Measurements from ENCODE around the gene GCAT. TPM values are rescaled to one million over a fixed set of nuclear protein-coding genes. Genes with fewer than 3 reads are reported as not detected.

GCAT gene
- total and polyA plus RNA-seq, 2 of the 13 experiments (the other 11 are each of a cell fraction or from before 2014, with no cell fraction given): 28.0 to 50.3 TPM

DNA sequence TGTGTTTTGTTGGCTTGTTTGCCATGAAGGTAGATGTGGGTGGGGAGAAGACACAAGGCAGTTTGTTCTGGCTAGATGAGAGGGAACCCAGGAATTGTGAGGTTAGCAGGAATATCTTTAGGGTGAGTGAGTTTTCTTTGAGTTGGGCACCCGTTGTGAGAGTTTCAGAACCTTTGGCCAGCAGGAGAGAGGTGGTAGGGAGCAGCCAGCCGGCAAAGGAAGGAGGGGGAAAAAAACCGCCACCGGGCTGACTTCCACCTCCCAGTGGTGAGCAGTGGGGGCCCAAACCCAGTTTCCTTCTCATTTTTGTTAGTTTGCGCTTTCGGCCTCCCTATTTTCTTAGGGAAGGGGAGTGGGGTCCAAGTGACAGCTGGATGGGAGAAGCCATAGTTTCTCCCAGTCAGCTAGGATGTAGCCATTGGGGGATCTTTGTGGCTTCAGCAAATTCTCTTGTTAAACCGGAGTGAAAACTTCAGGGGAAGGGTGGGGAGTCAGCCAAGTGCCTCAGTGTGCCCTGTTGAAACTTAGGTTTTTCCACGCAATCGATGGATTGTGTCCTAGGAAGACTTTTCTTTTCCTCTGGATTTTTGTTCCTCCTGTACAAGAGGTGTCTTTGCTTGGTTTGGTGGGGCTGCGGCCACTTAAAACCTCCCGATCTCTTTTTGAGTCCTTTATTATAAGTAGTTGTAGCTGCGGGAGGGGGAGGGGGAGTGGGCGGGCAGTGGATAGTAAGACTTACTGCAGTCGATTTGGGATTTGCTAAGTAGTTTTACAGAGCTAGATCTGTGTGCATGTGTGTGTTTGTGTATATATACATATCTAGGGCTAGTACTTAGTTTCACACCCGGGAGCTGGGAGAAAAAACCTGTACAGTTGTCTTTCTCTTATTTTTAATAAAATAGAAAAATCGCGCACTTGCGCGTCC lies 1.1 kb upstream of the GCAT start:
- Histone ChIP-seq H3K79me2 (ENCODE audit: insufficient read depth, low read length) (peaks cover 25% of the 10 kb centered on the region), H3K4me3 (replicated peaks in 1 of 3; ENCODE audit: insufficient read depth in 1 of 3, low read depth in 2 of 3, low read length in 3 of 3) (peak overlapping the region; percentile 78 to 95 (median 93)), H3K9me3 (ENCODE audit: low read length) (no peaks in the 10 kb centered on the region), H3K27ac (ENCODE audit: extremely low read length, insufficient read depth, low read length) (peak overlapping the region; percentile 77), H4K20me1 (ENCODE audit: insufficient read depth, low read length) (peaks cover 42% of the 10 kb centered on the region; the same call in 1 of the 2 replicates), H2AFZ (ENCODE audit: low read length) (no peak overlapping the region), H3K4me1 (ENCODE audit: insufficient read depth, low read length) (peaks cover 33% of the 10 kb centered on the region), H3K27me3 (ENCODE audit: control insufficient read depth in 1 of 2, insufficient read depth in 2 of 2, low read length in 2 of 2) (no peaks in the 10 kb centered on the region; a peak in 1 of 5 replicates), H3K9ac (ENCODE audit: insufficient read depth, low read depth, low read length) (peak overlapping the region; percentile 88), H3K36me3 (replicated peaks in 1 of 2; ENCODE audit: control insufficient read depth in 1 of 2, insufficient read depth in 2 of 2, low read length in 2 of 2) (no peaks in the 10 kb centered on the region), H3K4me2 (ENCODE audit: low read depth, low read length) (peak overlapping the region; percentile 97)
- ChIA-PET POLR2A (interaction anchor here (0.7 to 8.6 kb wide), 23 partner anchors 11 to 941 kb away, joined by 3 to 127 read pairs (median 8); partner anchors contain the start of genes ANKRD54, BAIAP2L2, C22orf23 and GGA1), CTCF (ENCODE audit: low intra/inter-chr PET ratio, low total read pairs) (no interaction called here)
- in situ Hi-C loops (cut with HindIII; ENCODE audit: extremely low pct_ligation_motif_present, low pct_unique_long_range_greater_than_20kb): no loop called here
- no TSS peak for BruUV-seq (replicated peaks)
- intact Hi-C loops (cut with micrococcal nuclease; ENCODE audit: unreplicated experiment): loop anchor here (10.0 kb wide), 1 partner anchor 152 kb away; the partner anchor contains the start of gene PDXP
- WGBS (ENCODE audit: low lambda C conversion rate): under 1% methylated on average over 19 of the region's 19 CpGs
- FAIRE-seq (no peak), DNase-seq (ENCODE audit: low spot score) (peak; percentile 34), ATAC-seq (no peak)
- TF ChIP-seq, protein P1, sequence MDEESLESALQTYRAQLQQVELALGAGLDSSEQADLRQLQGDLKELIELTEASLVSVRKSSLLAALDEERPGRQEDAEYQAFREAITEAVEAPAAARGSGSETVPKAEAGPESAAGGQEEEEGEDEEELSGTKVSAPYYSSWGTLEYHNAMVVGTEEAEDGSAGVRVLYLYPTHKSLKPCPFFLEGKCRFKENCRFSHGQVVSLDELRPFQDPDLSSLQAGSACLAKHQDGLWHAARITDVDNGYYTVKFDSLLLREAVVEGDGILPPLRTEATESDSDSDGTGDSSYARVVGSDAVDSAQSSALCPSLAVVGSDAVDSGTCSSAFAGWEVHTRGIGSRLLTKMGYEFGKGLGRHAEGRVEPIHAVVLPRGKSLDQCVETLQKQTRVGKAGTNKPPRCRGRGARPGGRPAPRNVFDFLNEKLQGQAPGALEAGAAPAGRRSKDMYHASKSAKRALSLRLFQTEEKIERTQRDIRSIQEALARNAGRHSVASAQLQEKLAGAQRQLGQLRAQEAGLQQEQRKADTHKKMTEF (CRISPR knock-in tag; IDR thresholded peaks at IDR 0.05): no peak
- TF ChIP-seq POLR2G (IDR thresholded peaks at IDR 0.05; ENCODE audit: low read depth, low read length): 0 out of 2 replicates have a peak, but pooled peaks have one; percentile 19
- no peak for TF ChIP-seq ZNF44 (CRISPR knock-in tag; IDR thresholded peaks at IDR 0.05)
- peak; percentile 8 for TF ChIP-seq ZEB1 (IDR thresholded peaks at IDR 0.05; ENCODE audit: insufficient replicate concordance, low read depth)
- TF ChIP-seq MLLT10 (CRISPR knock-in tag; IDR thresholded peaks at IDR 0.05): 0 out of 2 replicates have a peak, but pooled peaks have one; percentile 36
- no peak for TF ChIP-seq ZIK1 (CRISPR knock-in tag; IDR thresholded peaks at IDR 0.05; ENCODE audit: borderline replicate concordance, low read depth)
- TF ChIP-seq ZNF878 (CRISPR knock-in tag; IDR thresholded peaks at IDR 0.05): 0 out of 2 replicates have a peak, but pooled peaks have one; percentile 27
- TF ChIP-seq POLR2A (IDR thresholded peaks at IDR 0.05; ENCODE audit: insufficient read depth in 1 of 2, low read depth in 2 of 2, low read length in 2 of 2): peak in 1 of 2 experiments; percentile 48; a peak in 1 of 4 replicates
- TF ChIP-seq GLI4 (CRISPR knock-in tag; IDR thresholded peaks at IDR 0.05; ENCODE audit: borderline replicate concordance): no peak
- 0 out of 2 replicates have a peak, but pooled peaks have one; percentile 17 for TF ChIP-seq ATF1 (CRISPR knock-in tag; IDR thresholded peaks at IDR 0.05)
- TF ChIP-seq MAFF (IDR thresholded peaks at IDR 0.05; ENCODE audit: low read depth, low read length): no peak
- TF ChIP-seq, protein P2, sequence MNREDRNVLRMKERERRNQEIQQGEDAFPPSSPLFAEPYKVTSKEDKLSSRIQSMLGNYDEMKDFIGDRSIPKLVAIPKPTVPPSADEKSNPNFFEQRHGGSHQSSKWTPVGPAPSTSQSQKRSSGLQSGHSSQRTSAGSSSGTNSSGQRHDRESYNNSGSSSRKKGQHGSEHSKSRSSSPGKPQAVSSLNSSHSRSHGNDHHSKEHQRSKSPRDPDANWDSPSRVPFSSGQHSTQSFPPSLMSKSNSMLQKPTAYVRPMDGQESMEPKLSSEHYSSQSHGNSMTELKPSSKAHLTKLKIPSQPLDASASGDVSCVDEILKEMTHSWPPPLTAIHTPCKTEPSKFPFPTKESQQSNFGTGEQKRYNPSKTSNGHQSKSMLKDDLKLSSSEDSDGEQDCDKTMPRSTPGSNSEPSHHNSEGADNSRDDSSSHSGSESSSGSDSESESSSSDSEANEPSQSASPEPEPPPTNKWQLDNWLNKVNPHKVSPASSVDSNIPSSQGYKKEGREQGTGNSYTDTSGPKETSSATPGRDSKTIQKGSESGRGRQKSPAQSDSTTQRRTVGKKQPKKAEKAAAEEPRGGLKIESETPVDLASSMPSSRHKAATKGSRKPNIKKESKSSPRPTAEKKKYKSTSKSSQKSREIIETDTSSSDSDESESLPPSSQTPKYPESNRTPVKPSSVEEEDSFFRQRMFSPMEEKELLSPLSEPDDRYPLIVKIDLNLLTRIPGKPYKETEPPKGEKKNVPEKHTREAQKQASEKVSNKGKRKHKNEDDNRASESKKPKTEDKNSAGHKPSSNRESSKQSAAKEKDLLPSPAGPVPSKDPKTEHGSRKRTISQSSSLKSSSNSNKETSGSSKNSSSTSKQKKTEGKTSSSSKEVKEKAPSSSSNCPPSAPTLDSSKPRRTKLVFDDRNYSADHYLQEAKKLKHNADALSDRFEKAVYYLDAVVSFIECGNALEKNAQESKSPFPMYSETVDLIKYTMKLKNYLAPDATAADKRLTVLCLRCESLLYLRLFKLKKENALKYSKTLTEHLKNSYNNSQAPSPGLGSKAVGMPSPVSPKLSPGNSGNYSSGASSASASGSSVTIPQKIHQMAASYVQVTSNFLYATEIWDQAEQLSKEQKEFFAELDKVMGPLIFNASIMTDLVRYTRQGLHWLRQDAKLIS (CRISPR knock-in tag; IDR thresholded peaks at IDR 0.05): 0 out of 2 replicates have a peak, but pooled peaks have one; percentile 55
- TF ChIP-seq WIZ (CRISPR knock-in tag; IDR thresholded peaks at IDR 0.05): no peak
- TF ChIP-seq RFXANK (CRISPR knock-in tag; IDR thresholded peaks at IDR 0.05): no peak
- TF ChIP-seq SAFB2 (CRISPR knock-in tag; IDR thresholded peaks at IDR 0.05; ENCODE audit: borderline replicate concordance, low read depth): no peak
- TF ChIP-seq ZNF766 (CRISPR knock-in tag; IDR thresholded peaks at IDR 0.05; ENCODE audit: borderline replicate concordance): no peak
- no peak for TF ChIP-seq ATM (IDR thresholded peaks at IDR 0.05; ENCODE audit: borderline replicate concordance)
- TF ChIP-seq HOXA5 (CRISPR knock-in tag; IDR thresholded peaks at IDR 0.05): 0 out of 2 replicates have a peak, but pooled peaks have one; percentile 31
- peak; percentile 15 for TF ChIP-seq RBM22 (optimal IDR thresholded peaks at IDR 0.05; ENCODE audit: low read length)
